GM12891 (cell line): ENCODE results near the gene SLC2A4.

ENCODE experiments used
- PAX5 ChIP-seq: IDR thresholded peaks from 2 replicates; pipeline ENCODE4 v1.6.1; 2011; ENCODE audit warnings: low read length, moderate library complexity, mild to moderate bottlenecking; ENCODE audit not compliant: insufficient read depth, severe bottlenecking
- POLR2A ChIP-seq: IDR thresholded peaks from 2 replicates; pipeline ENCODE4 v1.6.1; 2011; ENCODE audit warnings: low read depth, low read length, control low read depth
- POLR2AphosphoS5 ChIP-seq: IDR thresholded peaks from 2 replicates; pipeline ENCODE4 v1.6.1; 2011; ENCODE audit warnings: low read depth, low read length, control low read depth
- POU2F2 ChIP-seq: IDR thresholded peaks from 2 replicates; pipeline ENCODE4 v1.6.1; 2011; ENCODE audit warnings: low read depth, mild to moderate bottlenecking, control low read depth, low read length, moderate library complexity
- SPI1 ChIP-seq: IDR thresholded peaks from 2 replicates; pipeline ENCODE4 v1.6.1; 2011; ENCODE audit warnings: low read depth, low read length, control low read depth
- TAF1 ChIP-seq: IDR thresholded peaks from 2 replicates; pipeline ENCODE4 v1.6.1; 2011; ENCODE audit warnings: low read depth, low read length, control low read depth

DNA sequence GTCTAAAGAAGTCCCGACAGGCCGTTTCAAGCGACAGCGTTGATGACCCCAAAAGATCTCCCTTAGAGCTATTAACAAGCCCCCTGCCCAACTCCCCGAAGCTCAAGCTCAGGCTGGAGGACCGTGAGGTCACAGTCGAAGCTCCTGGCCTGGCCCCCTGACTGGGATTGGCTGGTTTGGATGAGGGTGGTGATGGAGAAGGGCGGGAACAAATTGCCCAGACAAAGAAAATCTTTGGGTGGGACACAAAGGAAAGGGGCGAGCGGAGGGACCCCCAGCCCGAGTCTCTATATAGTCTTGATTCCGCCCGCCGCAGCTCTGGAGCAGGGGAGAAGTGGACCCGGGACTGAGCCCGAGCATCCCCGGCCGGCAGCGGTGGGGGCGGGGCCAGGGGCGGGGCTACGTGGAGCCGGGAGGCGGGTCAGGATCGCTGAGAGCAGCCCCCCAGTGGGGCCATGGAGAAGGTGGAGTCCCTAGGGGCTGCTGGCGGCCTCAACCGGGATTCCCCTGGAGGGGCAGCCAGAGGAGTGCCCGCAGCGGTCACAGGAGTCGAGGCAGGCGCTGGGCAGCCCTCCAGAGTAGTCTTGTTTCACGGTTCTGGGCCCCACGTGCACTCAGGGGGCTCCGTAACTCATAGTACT lies 48.6 kb downstream of the SLC2A4 start:
- no peak for TF ChIP-seq POLR2A
- TF ChIP-seq POLR2AphosphoS5: no peak
- no peak for TF ChIP-seq TAF1
- no peak for TF ChIP-seq POU2F2
- no peak for TF ChIP-seq SPI1
- no peak for TF ChIP-seq PAX5
